Activated CD8-positive, alpha-beta T cell treated with anti-CD3 and anti-CD28 coated beads for 36 hours (primary cell): ENCODE results near the gene CBX7. TPM values are rescaled to one million over a fixed set of nuclear protein-coding genes. Genes with fewer than 3 reads are reported as not detected.
"Not testable (repeated sequence)": the region's sequence is repeated elsewhere in the genome, so short reads cannot be mapped to it uniquely, and the experiment has no call there.

Source experiments
- ATAC-seq: fragments of 200-7000 bp; cut with Tn5 transposase; one replicate; pipeline ENCODE4 v1.10.0; 2021; ENCODE audit warnings: mild to moderate bottlenecking, moderate library complexity
- CTCF ChIA-PET: fragments of 350-600 bp; sonication (Branson Sonifier 250); formaldehyde crosslinking; loops from one replicate; lab custom pipeline; 2021; ENCODE audit warnings: antibody characterized with exemption; lab: Charles Lee
- POLR2A ChIA-PET: fragments of 350-600 bp; sonication (Branson Sonifier 250); formaldehyde crosslinking; loops from one replicate; lab custom pipeline; 2021; ENCODE audit warnings: antibody characterized with exemption; lab: Charles Lee
- DNase-seq: peaks from one replicate; pipeline ENCODE4 v3.0.0-alpha.2; 2020
- H3K27ac Mint-ChIP-seq: one replicate; pipeline ENCODE4 v1.8.0; 2021; ENCODE audit warnings: mild to moderate bottlenecking, mixed read lengths
- H3K27me3 Mint-ChIP-seq: one replicate; pipeline ENCODE4 v1.8.0; 2021; ENCODE audit warnings: mixed read lengths
- H3K36me3 Mint-ChIP-seq: one replicate; pipeline ENCODE4 v1.8.0; 2021; ENCODE audit warnings: low read depth, mixed read lengths
- H3K4me1 Mint-ChIP-seq: one replicate; pipeline ENCODE4 v1.8.0; 2021; ENCODE audit warnings: low read depth, mixed read lengths
- H3K4me3 Mint-ChIP-seq: one replicate; pipeline ENCODE4 v1.8.0; 2021; ENCODE audit warnings: mild to moderate bottlenecking, moderate library complexity, mixed read lengths
- H3K9me3 Mint-ChIP-seq: one replicate; pipeline ENCODE4 v1.8.0; 2021; ENCODE audit warnings: mixed read lengths
- CTCF ChIP-seq: fragments of 200-600 bp; IDR thresholded peaks from one replicate; pipeline ENCODE4 v1.8.0; 2022; ENCODE audit warnings: antibody characterized with exemption, mild to moderate bottlenecking
- intact Hi-C: fragments of 100-400 bp; cut with micrococcal nuclease; formaldehyde crosslinking; loops from one replicate; pipeline ENCODE4 v1.10.0; 2022
- total RNA-seq, 2 experiments: library from RNA; stranded (reverse); gene quantifications; one replicate each; pipeline ENCODE4 v1.2.3, GENCODE V29; 2021

Gene CBX7
- total RNA-seq, 2 experiments from 2014 or later: 23.6 to 25.0 TPM

DNA sequence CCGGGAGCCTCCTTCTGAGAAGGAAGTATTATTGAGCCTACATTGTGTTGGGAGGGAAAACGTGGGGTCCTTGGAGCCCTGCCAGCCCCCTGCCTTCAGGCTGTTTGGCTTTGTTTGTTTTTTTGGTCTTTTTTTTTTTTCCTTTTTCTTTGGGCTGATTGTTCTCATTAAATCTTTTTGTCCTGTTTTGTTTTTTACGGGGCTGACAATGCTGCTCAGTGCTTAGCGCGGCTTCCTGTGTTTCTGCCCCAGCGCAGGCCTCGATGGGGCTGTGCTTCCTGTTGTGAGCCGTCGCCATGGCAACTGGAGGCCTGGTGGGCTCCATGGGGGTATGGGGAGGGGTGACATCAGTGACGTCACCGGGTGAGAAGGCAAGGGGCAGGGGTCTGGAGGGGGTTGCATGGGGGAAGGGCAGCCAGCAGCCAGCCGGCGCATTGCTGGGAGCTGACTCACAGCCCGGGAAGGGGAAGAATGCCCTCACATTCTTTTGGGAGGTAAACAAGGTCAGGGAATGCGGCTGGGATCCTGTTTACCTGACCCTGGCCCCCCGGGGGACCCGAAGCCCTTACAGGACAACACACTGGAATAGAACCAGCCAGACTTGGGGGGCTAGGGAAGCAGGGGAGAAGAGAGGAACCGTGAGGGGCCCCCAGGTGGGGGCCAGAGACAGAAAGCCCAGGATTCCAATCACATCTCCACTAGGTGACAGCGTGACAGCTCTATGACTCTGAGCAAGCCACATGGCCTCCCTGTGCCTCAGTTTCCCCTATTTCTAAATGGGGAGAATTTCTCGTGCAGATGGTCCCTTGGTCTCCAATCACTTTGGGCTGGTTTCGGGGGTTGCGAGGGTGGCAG, 22.2 kb upstream of the CBX7 start:
- intact Hi-C loops: no loop called here
- Mint-ChIP-seq H3K9me3 (no peaks in the 10 kb centered on the region), H3K4me1 (peaks cover 54% of the 10 kb centered on the region), H3K27ac (peak overlapping the region; percentile 77), H3K36me3 (no peaks in the 10 kb centered on the region), H3K4me3 (peak overlapping the region; percentile 32), H3K27me3 (no peaks in the 10 kb centered on the region)
- DNase-seq (peak; percentile 80), ATAC-seq (peak; percentile 55)
- no peak for TF ChIP-seq CTCF
- POLR2A ChIA-PET: interaction anchor here (1.2 to 2.9 kb wide), 6 partner anchors 21 to 145 kb away, joined by 3 to 21 read pairs (median 4); partner anchors contain the start of gene RPL3
- CTCF ChIA-PET: interaction anchor here (2.3 to 8.2 kb wide), 3 partner anchors 130 to 142 kb away, joined by 12 to 135 read pairs (median 24); no protein-coding TSS in a partner anchor

DNA sequence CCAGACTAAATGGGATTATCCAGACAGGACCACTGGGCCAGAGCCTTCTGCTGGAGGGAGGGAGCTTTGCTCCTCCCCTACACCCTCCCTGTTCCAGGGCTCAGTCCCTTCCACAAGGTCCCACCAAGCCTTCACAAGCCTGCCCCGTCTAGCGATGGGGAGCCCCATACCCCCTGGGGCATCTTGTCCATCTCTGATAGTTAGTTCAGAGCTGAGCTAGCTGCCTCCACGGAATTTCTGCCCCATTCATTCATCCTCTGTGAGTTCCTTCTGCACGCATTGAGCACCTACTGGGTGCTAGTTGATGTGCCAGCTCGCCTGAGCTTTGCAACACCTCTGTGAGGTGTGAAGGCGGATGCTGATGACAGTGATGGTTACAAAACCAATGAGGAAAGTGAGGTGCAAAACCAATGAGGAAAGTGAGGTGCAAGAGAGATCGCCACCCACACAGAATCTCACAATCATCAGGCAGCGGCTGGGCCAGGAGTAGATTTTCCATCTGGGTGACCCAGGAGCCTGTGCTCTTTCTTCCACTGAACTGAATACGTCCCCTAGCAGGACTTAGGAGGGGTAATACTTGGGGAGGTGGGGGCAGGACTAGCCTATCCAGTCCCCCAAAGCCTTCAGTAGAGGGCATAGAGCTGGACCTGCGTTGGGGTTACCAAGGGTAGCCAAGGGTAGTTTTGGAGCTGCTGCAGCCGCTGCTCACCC, 21.5 kb upstream of the CBX7 start:
- H3K4me3 Mint-ChIP-seq: peak overlapping the region; percentile 32
- ChIA-PET CTCF (interaction anchor here (0.9 to 8.2 kb wide), 8 partner anchors 20 to 343 kb away, joined by 3 to 135 read pairs (median 4); no protein-coding TSS in a partner anchor), POLR2A (interaction anchor here (1.2 to 2.9 kb wide), 7 partner anchors 20 to 145 kb away, joined by 3 to 21 read pairs (median 6); partner anchors contain the start of gene RPL3)
- peak overlapping the region; percentile 77 for H3K27ac Mint-ChIP-seq
- no peaks in the 10 kb centered on the region for H3K36me3 Mint-ChIP-seq
- no peaks in the 10 kb centered on the region for H3K9me3 Mint-ChIP-seq
- peaks cover 54% of the 10 kb centered on the region for H3K4me1 Mint-ChIP-seq
- peak; percentile 68 for DNase-seq
- no peaks in the 10 kb centered on the region for H3K27me3 Mint-ChIP-seq
- ATAC-seq: peak; percentile 53
- TF ChIP-seq CTCF: no peak
- intact Hi-C loops: no loop called here

- no peak for DNase-seq
- Mint-ChIP-seq H3K4me1 (peaks cover 52% of the 10 kb centered on the region), H3K36me3 (no peaks in the 10 kb centered on the region), H3K27me3 (no peaks in the 10 kb centered on the region), H3K27ac (no peak overlapping the region), H3K4me3 (no peak overlapping the region), H3K9me3 (no peaks in the 10 kb centered on the region)
- CTCF ChIA-PET: interaction anchor here (0.9 to 8.2 kb wide), 10 partner anchors 19 to 344 kb away, joined by 3 to 135 read pairs (median 4); no protein-coding TSS in a partner anchor
- no peak for TF ChIP-seq CTCF
- POLR2A ChIA-PET: interaction anchor here (1.3 to 2.9 kb wide), 5 partner anchors 19 to 146 kb away, joined by 3 to 21 read pairs (median 9); partner anchors contain the start of gene RPL3
- intact Hi-C loops: no loop called here
- ATAC-seq: no peak
These were observed 20.7 kb upstream of the CBX7 start for GRCh38 chr22:39173050-39173706.

- peaks cover 45% of the 10 kb centered on the region for H3K4me1 Mint-ChIP-seq
- ChIA-PET CTCF (interaction anchor here (0.9 to 8.2 kb wide), 8 partner anchors 10 to 302 kb away, joined by 3 to 135 read pairs (median 12); no protein-coding TSS in a partner anchor), POLR2A (interaction anchor here (1.3 to 3.6 kb wide), 4 partner anchors 138 to 147 kb away, joined by 4 to 40 read pairs (median 18); partner anchors contain the start of gene RPL3)
- ATAC-seq, H3K9me3 Mint-ChIP-seq, H3K36me3 Mint-ChIP-seq, H3K27ac Mint-ChIP-seq, intact Hi-C loops, DNase-seq, H3K27me3 Mint-ChIP-seq, H3K4me3 Mint-ChIP-seq: not testable (repeated sequence)
These were observed 20.0 kb upstream of the CBX7 start for GRCh38 chr22:39172265-39173049.
